Right lobe of liver (tissue), 6 donors: ENCODE results near the gene PRIMPOL. TPM values are rescaled to one million over a fixed set of nuclear protein-coding genes. Genes with fewer than 3 reads are reported as not detected.

ENCODE experiments used
- ATAC-seq, 4 donors: fragments of 200-7000 bp; cut with Tn5 transposase; one replicate each; pipeline ENCODE4 v1.9.1; 2020; ENCODE audit warnings: mild to moderate bottlenecking in 4 of 4, moderate library complexity in 4 of 4
- DNase-seq, 3 donors: peaks; one replicate each; pipeline ENCODE4 v3.0.0-alpha.2; 2020
- H3K27ac ChIP-seq, 3 donors: fragments of 200-600 bp; one replicate each; pipeline ENCODE4 v1.8.0; 2022
- H3K27me3 ChIP-seq, 2 donors: fragments of 200-600 bp; one replicate each; pipeline ENCODE4 v1.8.0; 2022
- H3K36me3 ChIP-seq, 4 donors: fragments of 200-600 bp; sonication (generic) in 1 of 4; one replicate each; pipeline versions ENCODE4 v1.5.1 to v1.8.0; 2017 to 2022; ENCODE audit warnings: control low read depth in 1 of 4
- H3K4me1 ChIP-seq, 4 donors: fragments of 200-600 bp; sonication (generic) in 1 of 4; one replicate each; pipeline versions ENCODE4 v1.5.1 to v1.8.0; 2017 to 2022; ENCODE audit warnings: control low read depth in 1 of 4
- H3K4me3 ChIP-seq, 3 donors: fragments of 200-600 bp; one replicate each; pipeline ENCODE4 v1.8.0; 2022
- H3K9me3 ChIP-seq, 4 donors: fragments of 200-600 bp; sonication (generic) in 1 of 4; one replicate each; pipeline versions ENCODE4 v1.5.1 to v1.8.0; 2017 to 2022; ENCODE audit warnings: control low read depth in 1 of 4
- CTCF ChIP-seq, 4 donors: fragments of 200-600 bp in 3 of 4; fragments of 450-650 bp in 1 of 4; IDR thresholded peaks; one replicate each; pipeline versions ENCODE4 v1.5.1 to v1.8.0; 2016 to 2022; ENCODE audit warnings: antibody characterized with exemption in 4 of 4, mild to moderate bottlenecking in 2 of 4
- POLR2A ChIP-seq: fragments of 450-650 bp; IDR thresholded peaks from one replicate; pipeline ENCODE4 v1.6.1; 2017; ENCODE audit warnings: antibody characterized with exemption, mild to moderate bottlenecking
- WGBS: methylation state at CpG from one replicate; pipeline ENCODE4 v1.1.6; 2018; ENCODE audit warnings: low coverage, low lambda C conversion rate; ENCODE audit not compliant: insufficient coverage; ENCODE audit errors: missing lambda C conversion rate; 5-methylcytosine and 5-hydroxymethylcytosine counted together
- intact Hi-C, 2 donors: fragments of 100-400 bp; cut with DNase I; formaldehyde crosslinking; loops; one replicate each; pipeline versions ENCODE4 v1.11.2 to v1.14.1; 2022
- total RNA-seq, 6 experiments: library from RNA; depleted of rRNA in 2 of 6; stranded (reverse); fragments of >200 nt in 2 of 6; fragmentation: NEBNext Ultra II Directional in 3 of 6; extraction: Animal tissue kit (Norgen Biotek cat#: 25700) in 3 of 6; gene quantifications; one replicate each; pipeline versions ENCODE4 v1.1.0 to v1.2.4, GENCODE V29; 2016 to 2023
- donor health status: DM: no; HTN: yes; CAD: no.
- donor health status: DM: no; HTN: no; CAD: no.
- donor health status: DM: no; HTN: no; CAD: no.
- donor health status: DM: no; HTN: yes; CAD: no.
- donor health status: DM: no; HTN: yes; CAD: no.

PRIMPOL gene
- total RNA-seq, 6 experiments from 2014 or later: 4.0 to 8.7 (median 5.7) TPM

- DNase-seq (no peak), ATAC-seq (no peak)
- Histone ChIP-seq H3K4me3 (no peak overlapping the region), H3K4me1 (no peaks in the 10 kb centered on the region), H3K36me3 (peaks cover 0 to 3% (median 0%) of the 10 kb centered on the region in 4 donors), H3K27me3 (no peaks in the 10 kb centered on the region), H3K9me3 (no peaks in the 10 kb centered on the region), H3K27ac (no peak overlapping the region)
- no peak for TF ChIP-seq CTCF (IDR thresholded peaks at IDR 0.05)
- no peak for TF ChIP-seq POLR2A
- intact Hi-C loops: no loop called here
- WGBS: 63% methylated on average over 3 of the region's 3 CpGs
Measured at GRCh38 chr4:184688005-184688404, 38.5 kb downstream of the PRIMPOL start.

GRCh38 chr4:184688447-184688846, 38.9 kb downstream of the PRIMPOL start:
- WGBS: 72% methylated on average over 11 of the region's 11 CpGs
- Histone ChIP-seq H3K4me3 (no peak overlapping the region), H3K27me3 (no peaks in the 10 kb centered on the region), H3K36me3 (peaks cover 0 to 3% (median 0%) of the 10 kb centered on the region in 4 donors), H3K27ac (no peak overlapping the region), H3K9me3 (no peaks in the 10 kb centered on the region), H3K4me1 (no peaks in the 10 kb centered on the region)
- DNase-seq (no peak), ATAC-seq (no peak)
- TF ChIP-seq CTCF (IDR thresholded peaks at IDR 0.05): no peak
- no peak for TF ChIP-seq POLR2A
- intact Hi-C loops: no loop called here

- ATAC-seq: no peak
- Histone ChIP-seq H3K36me3 (peaks cover 0 to 7% (median 4%) of the 10 kb centered on the region in 4 donors), H3K4me3 (no peak overlapping the region), H3K27ac (no peak overlapping the region), H3K27me3 (no peaks in the 10 kb centered on the region), H3K4me1 (no peaks in the 10 kb centered on the region), H3K9me3 (no peaks in the 10 kb centered on the region)
- no peak for DNase-seq
- 55% methylated on average over 4 of the region's 5 CpGs for WGBS
- intact Hi-C loops: no loop called here
- TF ChIP-seq CTCF (IDR thresholded peaks at IDR 0.05) (no peak), POLR2A (no peak)
Measured at GRCh38 chr4:184689681-184690080, 40.1 kb downstream of the PRIMPOL start.

GRCh38 chr4:184693056-184693455, 43.5 kb downstream of the PRIMPOL start:
- peaks cover 0 to 8% (median 5%) of the 10 kb centered on the region in 4 donors for H3K36me3 ChIP-seq
- ATAC-seq (no peak), DNase-seq (no peak)
- TF ChIP-seq POLR2A: no peak
- no peak overlapping the region for H3K4me3 ChIP-seq
- H3K27me3 ChIP-seq: no peaks in the 10 kb centered on the region
- H3K27ac ChIP-seq: no peak overlapping the region
- no peaks in the 10 kb centered on the region for H3K9me3 ChIP-seq
- H3K4me1 ChIP-seq: no peaks in the 10 kb centered on the region
- 81% methylated on average over 5 of the region's 5 CpGs for WGBS
- intact Hi-C loops: no loop called here

GRCh38 chr4:184694412-184694956, 44.9 kb downstream of the PRIMPOL start:
- ATAC-seq (no peak), DNase-seq (no peak)
- Histone ChIP-seq H3K27ac (no peak overlapping the region), H3K4me1 (no peaks in the 10 kb centered on the region), H3K36me3 (peaks cover 0 to 8% (median 5%) of the 10 kb centered on the region in 4 donors), H3K27me3 (no peaks in the 10 kb centered on the region), H3K9me3 (no peaks in the 10 kb centered on the region), H3K4me3 (no peak overlapping the region)
- intact Hi-C loops: no loop called here
- TF ChIP-seq CTCF (IDR thresholded peaks at IDR 0.05) (no peak), POLR2A (no peak)
